AG04449 (cell line): Measurements from ENCODE around the gene CUL7.

Source experiments
- CTCF ChIA-PET: fragments of 350-600 bp; formaldehyde crosslinking; extraction: SDS; loops from one replicate; lab custom pipeline; 2021; ENCODE audit warnings: antibody characterized with exemption; lab: Yijun Ruan, JAX
- POLR2A ChIA-PET: fragments of 400-600, 350-600 bp; formaldehyde crosslinking; extraction: SDS; loops from one replicate; lab custom pipeline; 2020; ENCODE audit warnings: antibody characterized with exemption, inconsistent platforms; lab: Yijun Ruan, JAX
- DNase-seq: peaks from one replicate; pipeline ENCODE4 v3.0.0-alpha.2; 2010; ENCODE audit warnings: low read depth, low spot score
- H3K4me3 ChIP-seq: 2 replicates; pipeline ENCODE4 v1.5.1; 2011; ENCODE audit warnings: low read depth, mild to moderate bottlenecking, control low read depth, low read length
- CTCF ChIP-seq: IDR thresholded peaks from one replicate; pipeline ENCODE4 v1.5.1; 2011; ENCODE audit warnings: mild to moderate bottlenecking, moderate library complexity, low read length, control low read depth, inconsistent platforms; ENCODE audit not compliant: insufficient read depth; ENCODE audit errors: missing control alignments

Gene CUL7

GRCh38 chr6:43075670-43076463, 22.2 kb upstream of the CUL7 start, which contains the start of gene PTK7:
Gene PTK7 (plus strand): TSS chr6:43076314. CDS start chr6:43076489, 175 bp downstream.
- CTCF ChIA-PET = interaction anchor here (0.6 to 9.7 kb wide), 11 partner anchors 12 to 153 kb away, joined by 3 to 183 read pairs (median 4); partner anchors contain the start of gene DNPH1
- TF ChIP-seq CTCF = no peak

GRCh38 chr6:43074847-43075669, 21.4 kb upstream of the CUL7 start:
- no peak for DNase-seq
- CTCF ChIA-PET = interaction anchor here (1.0 to 9.7 kb wide), 8 partner anchors 10 to 77 kb away, joined by 3 to 183 read pairs (median 4); no protein-coding TSS in a partner anchor
- H3K4me3 ChIP-seq = peak overlapping the region; percentile 94
- no peak for TF ChIP-seq CTCF
- POLR2A ChIA-PET = interaction anchor here (0.7 to 3.8 kb wide), 6 partner anchors 8 to 75 kb away, joined by 3 to 20 read pairs (median 4); partner anchors contain the start of gene CUL7

More at GRCh38 chr6:43075670-43076463, 22.2 kb upstream of the CUL7 start, which contains the start of gene PTK7:
- no peak for DNase-seq
- peak within 1 kb of the TSS; percentile 94 for H3K4me3 ChIP-seq
- POLR2A ChIA-PET = interaction anchor here (0.7 to 4.0 kb wide), 10 partner anchors 9 to 91 kb away, joined by 3 to 36 read pairs (median 5); partner anchors contain the start of genes CUL7 and PPP2R5D

GRCh38 chr6:43070028-43070632, 16.5 kb upstream of the CUL7 start:
- H3K4me3 ChIP-seq = no peak overlapping the region
- TF ChIP-seq CTCF = peak; percentile 44
- DNase-seq = no peak
- ChIA-PET CTCF (interaction anchor here (0.7 to 9.7 kb wide), 15 partner anchors 10 to 273 kb away, joined by 3 to 183 read pairs (median 3); partner anchors contain the start of genes KLC4 and MRPL2), POLR2A (no interaction called here)

GRCh38 chr6:43062818-43063217, 9.2 kb upstream of the CUL7 start:
- CTCF ChIA-PET = interaction anchor here (1.2 to 4.0 kb wide), 2 partner anchors 67 to 83 kb away, joined by 3 to 43 read pairs; no protein-coding TSS in a partner anchor
- POLR2A ChIA-PET = no interaction called here
- DNase-seq = no peak
- no peak overlapping the region for H3K4me3 ChIP-seq
- no peak for TF ChIP-seq CTCF

- POLR2A ChIA-PET = no interaction called here
- TF ChIP-seq CTCF = no peak
- CTCF ChIA-PET = interaction anchor here (1.9 to 5.1 kb wide), 3 partner anchors 9 to 82 kb away, joined by 7 to 39 read pairs (median 33); no protein-coding TSS in a partner anchor
Measured at GRCh38 chr6:43061861-43062260, 8.2 kb upstream of the CUL7 start.

More at GRCh38 chr6:43061861-43062260, 8.2 kb upstream of the CUL7 start:
- no peak overlapping the region for H3K4me3 ChIP-seq
- no peak for DNase-seq
